ENCODE data around the gene RASA3.

GRCh38 chr13:113981194-113981605, 151.2 kb downstream of the RASA3 start:
- TF ChIP-seq KAT7 (CRISPR knock-in tag; IDR thresholded peaks at IDR 0.05; ENCODE audit: borderline replicate concordance) (no peak), PREB (CRISPR knock-in tag; IDR thresholded peaks at IDR 0.05) (no peak)

All from K562 (cell line).